ENCODE measurements around the gene ANO1.

- TF ChIP-seq POLR2A (IDR thresholded peaks at IDR 0.05) (no peak), CTCF (IDR thresholded peaks at IDR 0.05) (peak in 1 of 4 experiments; percentile 29), POLR2AphosphoS5 (IDR thresholded peaks at IDR 0.05) (no peak)
Observed at GRCh38 chr11:70078095-70078780, at the start of gene ANO1.

Data from prostate gland (tissue), 2 donors.